HG03469 (cell line): ENCODE data around the gene GSK3B.

Experiments
- ATAC-seq: cut with Tn5 transposase; IDR thresholded peaks from one replicate; pipeline ENCODE4 v1.9.1; 2021; ENCODE audit warnings: mild to moderate bottlenecking, moderate library complexity, moderate number of reproducible peaks; ENCODE audit not compliant: unreplicated experiment

The GSK3B gene

DNA sequence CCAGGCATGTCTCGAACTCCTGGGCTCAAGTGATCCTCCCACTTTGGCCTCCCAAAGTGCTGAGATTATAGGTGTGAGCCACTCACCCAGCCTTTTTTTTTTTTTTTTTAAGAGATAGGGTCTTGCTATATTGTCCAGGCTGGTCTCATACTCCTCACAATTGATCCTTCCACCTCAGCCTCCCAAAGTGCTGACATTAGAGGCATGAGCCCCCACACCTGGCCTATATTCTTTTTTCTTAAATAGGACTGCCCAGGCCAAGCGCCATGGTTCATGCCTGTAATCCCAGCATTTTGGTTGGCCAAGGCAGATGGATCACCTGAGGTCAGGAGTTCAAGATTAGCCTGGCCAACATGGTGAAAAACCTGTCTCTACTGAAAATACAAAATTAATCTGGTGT is 299.8 kb downstream of the GSK3B start:
- no peak for ATAC-seq

DNA sequence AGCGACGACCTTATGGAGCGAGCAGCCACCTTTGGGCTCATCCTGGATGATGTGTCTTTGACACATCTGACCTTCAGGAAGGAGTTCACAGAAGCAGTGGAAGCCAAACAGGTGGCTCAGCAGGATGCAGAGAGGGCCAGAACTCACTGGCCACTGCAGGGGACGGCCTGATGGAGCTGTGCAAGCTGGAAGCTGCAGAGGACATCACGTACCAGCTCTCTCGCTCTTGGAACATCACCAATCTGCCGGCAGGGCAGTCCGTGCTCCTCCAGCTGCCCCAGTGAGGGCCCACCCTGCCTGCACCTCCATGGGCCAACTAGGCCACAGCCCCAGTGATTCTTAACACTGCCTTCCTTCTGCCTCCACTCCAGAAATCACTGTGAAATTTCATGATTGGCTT is 302.0 kb downstream of the GSK3B start:
- no peak for ATAC-seq

DNA sequence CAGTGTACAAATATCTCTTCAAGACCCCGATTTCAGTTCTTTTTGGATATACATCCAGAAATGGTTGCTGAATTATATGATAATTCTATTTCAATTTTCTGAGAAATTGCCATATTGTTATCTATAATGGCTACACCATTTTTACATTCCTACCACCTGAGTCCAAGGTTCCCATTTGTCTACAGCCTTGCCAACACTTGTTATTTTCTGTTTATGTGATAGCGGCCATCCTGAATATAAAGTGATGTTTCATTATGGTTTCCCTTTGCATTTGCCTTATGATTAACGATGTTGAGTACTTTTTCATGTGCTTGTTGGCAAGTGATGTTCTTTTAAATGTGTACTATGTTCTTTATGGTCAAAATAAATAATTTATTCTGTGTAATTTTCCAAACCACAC is 303.9 kb downstream of the GSK3B start:
- no peak for ATAC-seq

DNA sequence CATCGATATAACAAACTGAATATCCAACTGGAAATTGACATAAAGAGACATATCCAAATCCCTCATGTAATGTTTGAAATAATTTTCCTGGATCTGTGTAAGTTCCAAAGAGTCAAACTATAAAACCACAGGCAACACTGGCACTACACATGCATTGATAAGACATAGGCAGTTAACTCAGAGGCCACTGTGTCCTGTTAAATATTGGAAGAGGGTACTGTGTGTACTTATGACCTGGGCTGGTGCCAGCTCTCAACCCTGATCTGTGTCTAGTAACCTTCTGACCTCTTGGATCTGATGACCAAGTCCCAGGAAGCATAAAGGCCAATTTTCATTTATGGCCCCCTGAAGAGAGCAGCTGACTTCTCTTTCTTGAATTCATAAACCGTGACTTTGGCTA is 307.8 kb downstream of the GSK3B start:
- ATAC-seq: no peak

GRCh38 chr3:119783883-119784282 is 310.4 kb downstream of the GSK3B start:
- no peak for ATAC-seq

- ATAC-seq: no peak
Observed at GRCh38 chr3:119783255-119783654, 311.0 kb downstream of the GSK3B start.

GRCh38 chr3:119782460-119782859 is 311.8 kb downstream of the GSK3B start:
- no peak for ATAC-seq

GRCh38 chr3:119781330-119782198 is 312.7 kb downstream of the GSK3B start, which contains the start of gene NR1I2:
Gene NR1I2 (plus strand): TSS chr3:119782101.
- no peak for ATAC-seq

GRCh38 chr3:119779731-119780383 is 314.4 kb downstream of the GSK3B start:
- no peak for ATAC-seq

DNA sequence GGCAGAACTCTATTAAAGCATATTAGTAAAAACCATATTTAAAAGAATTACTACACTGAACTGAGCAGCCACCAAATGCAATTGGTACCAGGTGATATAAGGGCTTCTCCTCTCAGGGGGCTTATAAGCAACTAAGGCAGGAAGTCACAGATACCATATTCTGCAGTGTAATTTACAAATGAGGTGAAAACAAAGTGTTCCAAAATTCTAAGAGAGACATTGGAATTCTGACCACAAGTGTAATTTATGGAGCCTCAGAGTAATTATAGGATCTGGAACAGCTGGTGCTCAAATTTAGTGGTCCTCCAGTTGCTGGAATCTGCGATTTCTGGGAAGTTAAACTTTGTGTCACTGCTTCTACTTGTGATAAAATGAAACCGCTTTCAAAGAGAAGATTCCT is 315.4 kb downstream of the GSK3B start:
- ATAC-seq: no peak

GRCh38 chr3:119778176-119778575 is 316.1 kb downstream of the GSK3B start:
- no peak for ATAC-seq

DNA sequence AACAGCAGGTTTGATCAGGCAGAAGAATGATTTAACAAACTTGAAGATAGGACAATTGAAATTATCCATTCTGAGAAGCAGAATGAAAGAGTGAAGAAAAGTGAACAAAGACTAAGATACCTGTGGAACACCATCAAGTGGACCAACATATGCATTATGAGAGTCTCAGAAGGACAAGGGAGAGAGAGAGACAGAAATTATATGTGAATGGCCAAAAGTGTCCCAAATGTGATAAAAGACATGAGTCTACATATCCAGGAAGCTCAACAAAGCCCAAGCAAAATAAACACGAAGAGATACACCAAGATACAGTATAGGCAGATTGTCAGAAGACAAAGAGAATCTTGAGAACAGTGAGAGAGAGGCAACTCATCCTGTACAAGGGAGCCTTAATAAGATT is 317.9 kb downstream of the GSK3B start:
- ATAC-seq: no peak

DNA sequence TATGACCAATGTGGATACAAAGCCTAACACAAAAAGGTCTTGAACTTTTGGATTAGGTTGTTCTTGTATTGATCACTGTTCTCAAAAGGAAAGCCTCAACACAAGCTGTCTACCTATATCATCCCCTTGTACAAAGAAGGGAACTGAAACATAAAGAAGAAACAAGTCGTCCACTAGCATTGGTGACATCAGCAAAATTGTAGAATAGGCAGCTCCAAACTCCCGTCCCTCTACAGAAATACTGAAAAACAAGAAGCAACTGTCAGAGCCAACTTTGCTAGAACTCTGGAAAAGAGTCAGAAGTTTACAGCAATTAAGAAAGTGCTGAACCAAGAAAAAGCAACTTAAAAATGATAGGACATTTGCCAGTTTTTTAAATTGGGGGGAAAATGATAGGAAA is 319.8 kb downstream of the GSK3B start:
- peak; percentile 92 for ATAC-seq
